ENCODE data around the gene TACR2.

GRCh38 chr10:69439813-69440506 is 23.2 kb upstream of the TACR2 start:
- TF ChIP-seq, protein P1, sequence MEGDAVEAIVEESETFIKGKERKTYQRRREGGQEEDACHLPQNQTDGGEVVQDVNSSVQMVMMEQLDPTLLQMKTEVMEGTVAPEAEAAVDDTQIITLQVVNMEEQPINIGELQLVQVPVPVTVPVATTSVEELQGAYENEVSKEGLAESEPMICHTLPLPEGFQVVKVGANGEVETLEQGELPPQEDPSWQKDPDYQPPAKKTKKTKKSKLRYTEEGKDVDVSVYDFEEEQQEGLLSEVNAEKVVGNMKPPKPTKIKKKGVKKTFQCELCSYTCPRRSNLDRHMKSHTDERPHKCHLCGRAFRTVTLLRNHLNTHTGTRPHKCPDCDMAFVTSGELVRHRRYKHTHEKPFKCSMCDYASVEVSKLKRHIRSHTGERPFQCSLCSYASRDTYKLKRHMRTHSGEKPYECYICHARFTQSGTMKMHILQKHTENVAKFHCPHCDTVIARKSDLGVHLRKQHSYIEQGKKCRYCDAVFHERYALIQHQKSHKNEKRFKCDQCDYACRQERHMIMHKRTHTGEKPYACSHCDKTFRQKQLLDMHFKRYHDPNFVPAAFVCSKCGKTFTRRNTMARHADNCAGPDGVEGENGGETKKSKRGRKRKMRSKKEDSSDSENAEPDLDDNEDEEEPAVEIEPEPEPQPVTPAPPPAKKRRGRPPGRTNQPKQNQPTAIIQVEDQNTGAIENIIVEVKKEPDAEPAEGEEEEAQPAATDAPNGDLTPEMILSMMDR (IDR thresholded peaks at IDR 0.05): no peak
- TF ChIP-seq REST (IDR thresholded peaks at IDR 0.05; ENCODE audit: insufficient read depth in 1 of 2, low read depth in 2 of 2, low read length in 1 of 2) (no peak), TCF7L2 (IDR thresholded peaks at IDR 0.05; ENCODE audit: low read depth, low read length) (no peak), POLR2AphosphoS5 (IDR thresholded peaks at IDR 0.05; ENCODE audit: low read depth, low read length) (no peak), SIN3A (IDR thresholded peaks at IDR 0.05; ENCODE audit: borderline replicate concordance, insufficient read depth, low read depth, low read length) (no peak)

All from Panc1 (cell line).